ENCODE measurements around the gene CLNK. TPM values are rescaled to one million over a fixed set of nuclear protein-coding genes. Genes with fewer than 3 reads are reported as not detected.

Gene CLNK
- total and polyA plus RNA-seq, 12 donors: 0.07 to 0.35 (median 0.26) TPM; not detected in 9

DNA sequence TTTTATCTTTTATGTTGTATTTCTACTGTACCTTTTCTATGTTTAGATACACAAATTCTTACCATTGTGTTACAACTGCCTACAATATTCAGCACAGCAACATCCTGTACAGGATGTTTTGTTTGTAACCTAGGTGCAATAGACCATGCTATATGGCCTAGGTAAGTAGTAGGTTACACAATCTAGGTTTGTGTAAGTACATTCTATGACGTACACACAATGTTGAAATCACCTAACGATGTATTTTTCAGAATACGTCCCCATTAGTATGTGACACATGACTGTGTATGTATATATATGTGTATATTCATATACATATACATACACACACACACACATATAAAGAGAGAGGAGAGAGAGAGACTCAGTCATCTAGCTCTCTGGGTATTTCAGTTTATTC, 103.5 kb downstream of the CLNK start:
- Histone ChIP-seq H3K4me1 (replicated peaks in 1 of 2) (no peaks in the 10 kb centered on the region), H3K27ac (no peak overlapping the region), H3K9me3 (replicated peaks in 1 of 3) (no peaks in the 10 kb centered on the region), H3K4me3 (no peak overlapping the region), H3K27me3 (no peaks in the 10 kb centered on the region), H3K36me3 (replicated peaks in 1 of 2) (no peaks in the 10 kb centered on the region)
- TF ChIP-seq CTCF (IDR thresholded peaks at IDR 0.05) (no peak), POLR2A (IDR thresholded peaks at IDR 0.05) (no peak)
- DNase-seq: no peak
- WGBS, 4 donors: 78 to 89% (median 84%) methylated on average over 3 of the region's 3 CpGs
- intact Hi-C loops (cut with DNase I): loop anchor here in 1 of 2 donors (5.0 kb wide), 1 partner anchor 846 kb away; the partner anchor contains the start of gene HS3ST1

- intact Hi-C loops (cut with DNase I): loop anchor here in 1 of 2 donors (5.0 kb wide), 1 partner anchor 848 kb away; the partner anchor contains the start of gene HS3ST1
- no peak for DNase-seq
- Histone ChIP-seq H3K27me3 (no peaks in the 10 kb centered on the region), H3K4me1 (replicated peaks in 1 of 2) (no peaks in the 10 kb centered on the region), H3K9me3 (replicated peaks in 1 of 3) (no peaks in the 10 kb centered on the region), H3K4me3 (no peak overlapping the region), H3K27ac (no peak overlapping the region), H3K36me3 (replicated peaks in 1 of 2) (no peaks in the 10 kb centered on the region)
- WGBS, 4 donors: 80 to 93% (median 87%) methylated on average over 1 of the region's 1 CpG; no CpG with 5 or more reads in 1 of the 4 donors
- TF ChIP-seq CTCF (IDR thresholded peaks at IDR 0.05) (no peak), POLR2A (IDR thresholded peaks at IDR 0.05) (no peak)
Measured at GRCh38 chr4:10579648-10580047, 104.9 kb downstream of the CLNK start.

- TF ChIP-seq POLR2A (IDR thresholded peaks at IDR 0.05) (no peak), CTCF (IDR thresholded peaks at IDR 0.05) (no peak)
- no peak overlapping the region for H3K4me3 ChIP-seq
- intact Hi-C loops (cut with DNase I): no loop called here
- H3K36me3 ChIP-seq (replicated peaks in 1 of 2): no peaks in the 10 kb centered on the region
- H3K4me1 ChIP-seq (replicated peaks in 1 of 2): no peaks in the 10 kb centered on the region
- peak in 5 of 7 donors; percentile 10 to 33 (median 22) for DNase-seq
- H3K27ac ChIP-seq: peak overlapping the region in 2 of 5 donors; percentile 22 to 41
- 29 to 38% (median 33%) methylated on average over 11 of the region's 11 CpGs for WGBS, 4 donors
- no peaks in the 10 kb centered on the region for H3K27me3 ChIP-seq
- H3K9me3 ChIP-seq (replicated peaks in 1 of 3): no peaks in the 10 kb centered on the region
Measured at GRCh38 chr4:10577508-10578426, 106.8 kb downstream of the CLNK start.

DNA sequence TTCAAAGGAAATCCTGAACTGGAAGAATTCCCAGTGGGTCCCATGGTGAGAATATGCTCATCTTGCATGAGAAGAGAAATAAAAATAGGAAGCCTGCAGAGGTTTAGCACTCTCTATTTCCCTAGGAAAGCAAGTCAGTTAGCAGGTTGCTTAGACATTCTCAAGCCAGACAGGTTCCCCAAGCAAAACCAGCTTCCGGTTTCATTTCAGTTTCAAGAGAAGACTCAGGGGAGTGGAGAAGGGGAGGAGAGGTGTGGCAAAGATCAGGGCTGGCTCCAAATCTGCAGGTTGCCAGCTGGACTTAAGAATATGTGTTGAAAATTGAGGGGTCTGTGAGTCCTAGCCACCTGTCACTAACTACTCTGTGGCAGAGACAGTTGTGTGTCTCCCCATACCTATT, 107.5 kb downstream of the CLNK start:
- Histone ChIP-seq H3K4me3 (no peak overlapping the region), H3K27me3 (no peaks in the 10 kb centered on the region), H3K27ac (peak overlapping the region in 2 of 5 donors; percentile 22 to 41), H3K4me1 (replicated peaks in 1 of 2) (no peaks in the 10 kb centered on the region), H3K9me3 (replicated peaks in 1 of 3) (no peaks in the 10 kb centered on the region), H3K36me3 (replicated peaks in 1 of 2) (no peaks in the 10 kb centered on the region)
- DNase-seq: no peak
- TF ChIP-seq POLR2A (IDR thresholded peaks at IDR 0.05): no peak
- TF ChIP-seq CTCF (IDR thresholded peaks at IDR 0.05): no peak
- intact Hi-C loops (cut with DNase I): no loop called here
- WGBS, 4 donors: 0 to 50% (median 3%) methylated on average over 1 of the region's 1 CpG
